SK-N-SH (cell line): ENCODE measurements around the gene ELOVL3.

Source experiments
- CHD2 ChIP-seq: fragments of 150-350 bp; IDR thresholded peaks from 2 replicates; pipeline ENCODE4 v1.6.1; 2018; ENCODE audit warnings: low read length; ENCODE audit not compliant: partially characterized antibody
- FOSL2 ChIP-seq: IDR thresholded peaks from 2 replicates; pipeline ENCODE4 v1.4.0; 2012; ENCODE audit warnings: low read depth, mild to moderate bottlenecking, moderate library complexity, borderline replicate concordance
- GABPA ChIP-seq: IDR thresholded peaks from 2 replicates; pipeline ENCODE4 v1.4.0; 2012; ENCODE audit warnings: low read depth, mild to moderate bottlenecking
- RCOR1 ChIP-seq: fragments of 150-350 bp; IDR thresholded peaks from 2 replicates; pipeline ENCODE4 v1.6.1; 2017; ENCODE audit warnings: antibody characterized with exemption, low read length
- TF ChIP-seq, protein P1 (sequence below): fragments of 200-600 bp; sonication (generic); IDR thresholded peaks from 2 replicates; pipeline ENCODE4 v1.6.1; 2017; ENCODE audit warnings: antibody characterized with exemption, mild to moderate bottlenecking, moderate library complexity

DNA sequence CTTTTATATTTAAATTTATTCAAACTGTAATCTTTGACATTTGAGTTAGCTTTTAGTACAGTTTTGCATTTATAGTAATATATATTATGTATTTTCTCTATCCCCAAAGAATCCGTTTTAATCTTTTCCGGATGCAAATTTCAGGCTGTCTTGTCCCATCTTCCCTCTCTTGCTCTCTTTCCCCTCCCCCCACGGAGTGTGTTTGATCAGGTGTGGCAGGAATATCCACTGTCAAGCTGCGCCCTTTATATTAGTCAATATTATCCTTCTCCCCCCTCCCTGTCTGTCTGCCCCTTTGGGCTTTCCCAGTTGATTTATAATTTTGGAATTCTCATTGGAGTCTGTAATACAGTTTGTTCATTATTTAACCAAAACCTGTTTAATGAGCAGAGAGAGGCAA, 38.3 kb downstream of the ELOVL3 start:
- no peak for TF ChIP-seq CHD2
- TF ChIP-seq RCOR1 = no peak
- TF ChIP-seq GABPA = no peak
- TF ChIP-seq, protein P1, sequence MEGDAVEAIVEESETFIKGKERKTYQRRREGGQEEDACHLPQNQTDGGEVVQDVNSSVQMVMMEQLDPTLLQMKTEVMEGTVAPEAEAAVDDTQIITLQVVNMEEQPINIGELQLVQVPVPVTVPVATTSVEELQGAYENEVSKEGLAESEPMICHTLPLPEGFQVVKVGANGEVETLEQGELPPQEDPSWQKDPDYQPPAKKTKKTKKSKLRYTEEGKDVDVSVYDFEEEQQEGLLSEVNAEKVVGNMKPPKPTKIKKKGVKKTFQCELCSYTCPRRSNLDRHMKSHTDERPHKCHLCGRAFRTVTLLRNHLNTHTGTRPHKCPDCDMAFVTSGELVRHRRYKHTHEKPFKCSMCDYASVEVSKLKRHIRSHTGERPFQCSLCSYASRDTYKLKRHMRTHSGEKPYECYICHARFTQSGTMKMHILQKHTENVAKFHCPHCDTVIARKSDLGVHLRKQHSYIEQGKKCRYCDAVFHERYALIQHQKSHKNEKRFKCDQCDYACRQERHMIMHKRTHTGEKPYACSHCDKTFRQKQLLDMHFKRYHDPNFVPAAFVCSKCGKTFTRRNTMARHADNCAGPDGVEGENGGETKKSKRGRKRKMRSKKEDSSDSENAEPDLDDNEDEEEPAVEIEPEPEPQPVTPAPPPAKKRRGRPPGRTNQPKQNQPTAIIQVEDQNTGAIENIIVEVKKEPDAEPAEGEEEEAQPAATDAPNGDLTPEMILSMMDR = no peak
- TF ChIP-seq FOSL2 = no peak
